Activated CD4-positive, alpha-beta T cell treated with anti-CD3 and anti-CD28 coated beads for 36 hours (primary cell): Measurements from ENCODE around the gene GFRA1. TPM values are rescaled to one million over a fixed set of nuclear protein-coding genes. Genes with fewer than 3 reads are reported as not detected.

Experiments used
- total RNA-seq, 2 experiments: library from RNA; stranded (reverse); gene quantifications; one replicate each; pipeline ENCODE4 v1.2.3, GENCODE V29; 2021

The GFRA1 gene
- total RNA-seq, 2 experiments from 2014 or later = 0.09 to 0.11 TPM

Other genes starting within 250 kb of the GFRA1 start
- not detected for gene CCDC172, start 51.2 kb upstream of the GFRA1 start, total RNA-seq
- gene PNLIPRP3, start 154.6 kb upstream of the GFRA1 start, total RNA-seq = not detected